ENCODE data around the gene SCT. TPM values are rescaled to one million over a fixed set of nuclear protein-coding genes. Genes with fewer than 3 reads are reported as not detected.
A peak's percentile ranks its signal among the peaks of the same experiment; 100 is the strongest.

The SCT gene
- total RNA-seq, 2 donors from 2014 or later = not detected

- TF ChIP-seq POLR2AphosphoS5 (IDR thresholded peaks at IDR 0.05) (no peak), POLR2A (IDR thresholded peaks at IDR 0.05) (no peak), CTCF (IDR thresholded peaks at IDR 0.05) (no peak)
- no peak for DNase-seq (ENCODE audit: low spot score)
- no peak overlapping the region for H3K4me3 ChIP-seq
- peaks cover 0 to 3% of the 10 kb centered on the region in 2 donors for H3K36me3 ChIP-seq
- no peaks in the 10 kb centered on the region for H3K9me3 ChIP-seq
- H3K4me1 ChIP-seq (replicated peaks) = no peaks in the 10 kb centered on the region
- 54% methylated on average over 55 of the region's 80 CpGs for WGBS
- H3K27ac ChIP-seq = no peak overlapping the region
- no peaks in the 10 kb centered on the region for H3K27me3 ChIP-seq (replicated peaks; ENCODE audit: insufficient read depth)
- intact Hi-C loops (cut with DNase I) = no loop called here
Observed at GRCh38 chr11:639332-639955, 12.5 kb upstream of the SCT start.

DNA sequence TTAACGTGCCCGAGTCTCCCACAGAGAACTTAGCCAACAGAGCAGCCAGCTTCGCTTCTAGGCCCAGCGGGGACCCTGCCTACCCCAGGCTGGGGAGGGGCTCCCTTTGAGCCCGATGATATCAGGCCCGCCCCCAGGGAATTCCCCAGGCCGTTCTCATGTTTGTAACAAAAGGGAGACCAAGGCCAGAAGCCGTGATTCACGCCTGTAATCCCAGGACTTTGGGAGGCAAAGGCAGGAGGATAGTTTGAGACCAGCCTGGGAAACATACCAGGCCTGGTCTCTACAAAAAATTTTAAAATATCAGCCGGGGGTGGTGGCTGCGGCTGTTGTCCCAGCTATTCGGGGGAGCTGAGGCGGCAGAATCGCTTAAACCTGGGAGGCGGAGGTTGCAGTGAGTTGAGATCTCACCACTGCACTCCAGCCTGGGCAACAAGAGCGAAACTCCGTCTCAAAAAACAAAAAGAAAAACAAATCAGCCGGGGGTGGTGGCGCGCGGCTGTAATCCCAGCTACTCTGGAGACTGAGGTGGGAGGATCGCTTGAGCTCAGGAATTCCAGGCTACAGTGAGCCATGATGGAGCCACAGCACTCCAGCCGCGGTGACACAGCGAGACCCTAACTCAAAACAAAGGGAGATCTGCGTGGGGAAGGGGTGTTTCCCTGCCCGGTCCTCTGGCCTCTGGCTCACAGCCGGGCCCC, 11.8 kb upstream of the SCT start:
- no peaks in the 10 kb centered on the region for H3K27me3 ChIP-seq (replicated peaks; ENCODE audit: insufficient read depth)

GRCh38 chr11:637593-638521, 10.9 kb upstream of the SCT start:
- intact Hi-C loops (cut with DNase I) = no loop called here
- Histone ChIP-seq H3K36me3 (no peaks in the 10 kb centered on the region), H3K4me1 (replicated peaks) (no peaks in the 10 kb centered on the region), H3K9me3 (no peaks in the 10 kb centered on the region), H3K27ac (no peak overlapping the region), H3K4me3 (peak overlapping the region; percentile 4 to 33), H3K27me3 (replicated peaks; ENCODE audit: insufficient read depth) (no peaks in the 10 kb centered on the region)
- no peak for TF ChIP-seq POLR2AphosphoS5 (IDR thresholded peaks at IDR 0.05)
- TF ChIP-seq CTCF (IDR thresholded peaks at IDR 0.05) = no peak
- no peak for TF ChIP-seq POLR2A (IDR thresholded peaks at IDR 0.05)
- DNase-seq (ENCODE audit: low spot score) = no peak
- 46% methylated on average over 55 of the region's 55 CpGs for WGBS

More for the DNA sequence above, 11.8 kb upstream of the SCT start:
- H3K4me3 ChIP-seq = no peak overlapping the region
- 84% methylated on average over 28 of the region's 28 CpGs for WGBS
- no peak for TF ChIP-seq POLR2A (IDR thresholded peaks at IDR 0.05)
- no peak for TF ChIP-seq POLR2AphosphoS5 (IDR thresholded peaks at IDR 0.05)
- no peak for TF ChIP-seq CTCF (IDR thresholded peaks at IDR 0.05)
- intact Hi-C loops (cut with DNase I) = no loop called here
- no peak overlapping the region for H3K27ac ChIP-seq
- no peaks in the 10 kb centered on the region for H3K36me3 ChIP-seq
- DNase-seq (ENCODE audit: low spot score) = no peak
- H3K4me1 ChIP-seq (replicated peaks) = no peaks in the 10 kb centered on the region
- no peaks in the 10 kb centered on the region for H3K9me3 ChIP-seq

DNA sequence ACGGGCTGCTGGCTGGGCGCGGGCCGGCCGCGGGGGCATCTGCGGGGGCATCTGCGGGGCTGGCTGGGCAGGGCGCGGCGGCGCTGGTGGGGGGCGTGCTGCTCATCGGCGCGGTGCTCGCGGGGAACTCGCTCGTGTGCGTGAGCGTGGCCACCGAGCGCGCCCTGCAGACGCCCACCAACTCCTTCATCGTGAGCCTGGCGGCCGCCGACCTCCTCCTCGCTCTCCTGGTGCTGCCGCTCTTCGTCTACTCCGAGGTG, 10.3 kb upstream of the SCT start:
- Histone ChIP-seq H3K4me1 (replicated peaks) (no peaks in the 10 kb centered on the region), H3K27ac (no peak overlapping the region), H3K4me3 (peak overlapping the region; percentile 4 to 33), H3K9me3 (no peaks in the 10 kb centered on the region), H3K36me3 (no peaks in the 10 kb centered on the region), H3K27me3 (replicated peaks; ENCODE audit: insufficient read depth) (no peaks in the 10 kb centered on the region)
- no peak for TF ChIP-seq POLR2A (IDR thresholded peaks at IDR 0.05)
- TF ChIP-seq CTCF (IDR thresholded peaks at IDR 0.05) = no peak
- TF ChIP-seq POLR2AphosphoS5 (IDR thresholded peaks at IDR 0.05) = no peak
- intact Hi-C loops (cut with DNase I) = no loop called here
- 5% methylated on average over 21 of the region's 34 CpGs for WGBS
- no peak for DNase-seq (ENCODE audit: low spot score)
